ENCODE results near the gene KRTAP1-4. TPM values are rescaled to one million over a fixed set of nuclear protein-coding genes. Genes with fewer than 3 reads are reported as not detected.
A peak's percentile ranks its signal among the peaks of the same experiment; 100 is the strongest.

KRTAP1-4 gene
- total and polyA plus RNA-seq, 2 of the 4 experiments (the other 2 are of a cell fraction), result not detected

DNA sequence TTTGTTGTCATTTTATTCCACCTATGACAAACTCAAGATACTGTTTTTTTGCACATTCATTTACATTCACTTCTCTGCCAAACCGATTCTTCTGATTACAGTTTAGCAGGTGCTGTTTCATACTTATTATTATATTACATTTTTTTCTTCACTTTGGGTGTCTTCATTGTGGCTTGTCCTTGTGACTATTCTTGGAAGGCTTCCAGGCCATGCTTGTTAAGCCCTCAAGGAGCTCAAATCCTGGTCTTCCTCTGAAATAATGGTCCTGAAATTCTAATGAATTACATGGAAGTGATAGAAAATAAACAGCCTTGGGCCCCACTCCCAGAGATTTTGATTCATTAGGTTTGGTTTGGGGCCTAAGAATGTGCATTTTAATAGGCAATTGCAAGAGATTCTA, 34.3 kb upstream of the KRTAP1-4 start:
- peak overlapping the region; percentile 98 for H2BK20ac ChIP-seq (ENCODE audit: low read depth, low read length)
- peak overlapping the region; percentile 95; the same call in 2 of the 3 replicates for H2BK15ac ChIP-seq (ENCODE audit: low read depth, low read length)

More for the DNA sequence above, 34.3 kb upstream of the KRTAP1-4 start:
- Histone ChIP-seq H3K27me3 (ENCODE audit: control insufficient read depth, insufficient read depth, low read length) (no peaks in the 10 kb centered on the region), H3K27ac (ENCODE audit: insufficient read depth, low read length) (no peak overlapping the region), H2AFZ (replicated peaks; ENCODE audit: low read length, poor library complexity) (no peak overlapping the region), H3K18ac (ENCODE audit: low read depth, low read length) (peak overlapping the region; percentile 75; the same call in 1 of the 2 replicates), H3K9me1 (ENCODE audit: insufficient read depth, low read length) (peaks cover 7% of the 10 kb centered on the region), H4K8ac (ENCODE audit: low read depth in 2 of 2, low read length in 2 of 2) (peak overlapping the region; percentile 71 to 86), H2BK5ac (ENCODE audit: low read depth, low read length, poor library complexity, severe bottlenecking) (peak overlapping the region; percentile 98), H2AK9ac (replicated peaks; ENCODE audit: low read depth, low read length, poor library complexity) (no peak overlapping the region), H4K91ac (ENCODE audit: insufficient read depth, low read depth, low read length) (peak overlapping the region; percentile 83), H3K4me1 (ENCODE audit: control insufficient read depth, insufficient read depth, low read length) (peaks cover 16% of the 10 kb centered on the region), H3K56ac (ENCODE audit: extremely low read depth, insufficient read depth, low read length) (no peak overlapping the region), H3K36me3 (ENCODE audit: control insufficient read depth, insufficient read depth, low read length) (no peaks in the 10 kb centered on the region), H4K20me1 (ENCODE audit: insufficient read depth, low read length) (no peaks in the 10 kb centered on the region), H3K9me3 (ENCODE audit: control insufficient read depth, insufficient read depth, low read length) (no peaks in the 10 kb centered on the region), H3K23ac (ENCODE audit: low read depth, low read length) (no peak overlapping the region), H3K9ac (ENCODE audit: low read depth, low read length) (no peak overlapping the region), H4K5ac (ENCODE audit: low read depth, low read length) (peak overlapping the region; percentile 67; the same call in 1 of the 2 replicates), H2AK5ac (ENCODE audit: low read depth, low read length) (peak overlapping the region; percentile 91; the same call in 1 of the 2 replicates), H3K4me2 (ENCODE audit: low read depth, low read length) (no peak overlapping the region), H3K79me1 (ENCODE audit: low read depth in 1 of 2, low read length in 2 of 2) (no peaks in the 10 kb centered on the region), H3K4ac (ENCODE audit: low read depth, low read length) (peak overlapping the region; percentile 94), H3K4me3 (ENCODE audit: insufficient read depth, low read depth, low read length) (no peak overlapping the region), H3K14ac (replicated peaks; ENCODE audit: low read depth, low read length) (peak overlapping the region; percentile 88), H2BK120ac (ENCODE audit: low read depth, low read length) (peak overlapping the region; percentile 97)
- BruUV-seq (replicated peaks), result no TSS peak
- ATAC-seq (ENCODE audit: low read depth), result no peak
- intact Hi-C loops (cut with micrococcal nuclease) (loop anchor here (5.0 kb wide), 3 partner anchors 258 to 583 kb away; no protein-coding TSS in a partner anchor), dilution Hi-C loops (cut with HindIII; ENCODE audit: low sequenced_read_pairs, unreplicated experiment) (no loop called here), in situ Hi-C loops (cut with MboI; ENCODE audit: low sequenced_read_pairs) (no loop called here)
- CTCF ChIA-PET, result no interaction called here
- DNase-seq, result no peak
- POLR2A ChIA-PET (ENCODE audit: unreplicated experiment), result no interaction called here
- no CpG with 5 or more reads among the region's 1 CpG for WGBS, 2 experiments (ENCODE audit: extremely low coverage in 2 of 2, insufficient read length in 1 of 2)
- no peak for TF ChIP-seq SMC3 (IDR thresholded peaks at IDR 0.05; ENCODE audit: low read depth, low read length)

All from IMR-90 (cell line).